OCI-LY3 (cell line): Measurements from ENCODE around the gene BMP8B.
"Not testable (repeated sequence)": the region's sequence is repeated elsewhere in the genome, so short reads cannot be mapped to it uniquely, and the experiment has no call there.

Source experiments
- H2AFZ ChIP-seq: fragments of 200-600, 300-600 bp; shearing (Covaris generic); 2 replicates; pipeline ENCODE4 v1.6.0; 2014; ENCODE audit warnings: antibody characterized with exemption, low read depth, low read length
- H3K27ac ChIP-seq: fragments of 200-600, 300-600 bp; sonication (generic); 2 replicates; pipeline ENCODE4 v1.5.1; 2014; ENCODE audit warnings: mild to moderate bottlenecking, low read length, moderate library complexity, mixed read lengths
- H3K27me3 ChIP-seq: fragments of 200-600, 300-600 bp; sonication (generic); 2 replicates; pipeline ENCODE4 v1.6.1; 2014; ENCODE audit warnings: low read depth, low read length, mixed read lengths
- H3K36me3 ChIP-seq: fragments of 200-600, 300-600 bp; sonication (generic); replicated peaks from 2 replicates; pipeline ENCODE3; 2014; ENCODE audit warnings: low read depth, low read length, mixed read lengths
- H3K4me1 ChIP-seq: fragments of 300-600, 200-600 bp; sonication (generic); 2 replicates; pipeline ENCODE4 v1.6.1; 2014; ENCODE audit warnings: low read length, mixed read lengths
- H3K4me2 ChIP-seq: fragments of 200-600, 300-600 bp; sonication (generic); 2 replicates; pipeline ENCODE4 v1.6.1; 2014; ENCODE audit warnings: low read length, mixed read lengths
- H3K4me3 ChIP-seq: fragments of 300-600, 200-600 bp; sonication (generic); 2 replicates; pipeline ENCODE4 v1.5.1; 2014; ENCODE audit warnings: antibody characterized with exemption, mild to moderate bottlenecking, low read length, moderate library complexity
- H3K79me2 ChIP-seq: fragments of 300-600, 200-600 bp; shearing (Covaris generic); 2 replicates; pipeline ENCODE4 v1.6.1; 2014; ENCODE audit warnings: mild to moderate bottlenecking, low read length, mixed read lengths
- H3K9ac ChIP-seq: fragments of 300-600, 200-600 bp; shearing (Covaris generic); 2 replicates; pipeline ENCODE4 v1.6.0; 2014; ENCODE audit warnings: mild to moderate bottlenecking, low read length, moderate library complexity
- H3K9me3 ChIP-seq: fragments of 200-600, 300-600 bp; shearing (Covaris generic); 2 replicates; pipeline ENCODE4 v1.6.1; 2014; ENCODE audit warnings: low read length, mixed read lengths; ENCODE audit not compliant: insufficient read depth
- H4K20me1 ChIP-seq: fragments of 200-600, 300-600 bp; sonication (generic); 2 replicates; pipeline ENCODE4 v1.6.1; 2016; ENCODE audit warnings: low read length, mixed read lengths; ENCODE audit not compliant: insufficient read depth
- EZH2phosphoT487 ChIP-seq: fragments of 200-600 bp; shearing (Covaris generic); IDR thresholded peaks from 2 replicates; pipeline ENCODE4 v1.6.1; 2018; ENCODE audit warnings: antibody characterized with exemption, mixed run types, low read depth
- TF ChIP-seq, protein P1 (sequence below): fragments of 200-600, 300-600 bp; sonication (generic); IDR thresholded peaks from 2 replicates; pipeline ENCODE4 v1.5.1; 2014; ENCODE audit warnings: antibody characterized with exemption, low read length, low read depth

BMP8B gene

DNA sequence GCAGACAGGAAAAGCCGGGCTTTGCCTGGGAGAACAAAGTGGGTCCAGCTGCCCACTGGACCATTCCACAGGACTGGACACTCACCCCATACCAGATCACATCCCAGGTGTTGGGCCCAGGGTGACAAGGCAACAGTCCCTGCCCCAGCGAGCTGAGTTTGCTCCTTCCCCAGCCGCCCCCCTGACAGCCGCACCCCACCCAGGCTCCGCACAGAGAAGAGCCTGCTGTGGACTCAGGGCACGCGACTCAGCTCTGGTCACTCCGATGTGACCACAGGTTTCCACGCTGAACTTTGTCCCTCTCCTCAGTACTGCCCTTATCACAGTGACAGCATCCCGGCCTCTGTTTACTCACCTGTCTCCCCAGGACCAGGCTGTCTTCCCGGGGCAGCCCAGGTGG is 1.2 kb downstream of the BMP8B start:
- Histone ChIP-seq H4K20me1 (no peaks in the 10 kb centered on the region), H3K9ac (no peak overlapping the region), H3K4me1 (no peaks in the 10 kb centered on the region), H2AFZ (no peak overlapping the region), H3K4me3 (no peak overlapping the region), H3K9me3 (no peaks in the 10 kb centered on the region), H3K4me2 (no peak overlapping the region), H3K27me3 (no peaks in the 10 kb centered on the region), H3K79me2 (no peaks in the 10 kb centered on the region), H3K27ac (no peak overlapping the region), H3K36me3 (no peaks in the 10 kb centered on the region)
- TF ChIP-seq EZH2phosphoT487, result no peak
- TF ChIP-seq, protein P1, sequence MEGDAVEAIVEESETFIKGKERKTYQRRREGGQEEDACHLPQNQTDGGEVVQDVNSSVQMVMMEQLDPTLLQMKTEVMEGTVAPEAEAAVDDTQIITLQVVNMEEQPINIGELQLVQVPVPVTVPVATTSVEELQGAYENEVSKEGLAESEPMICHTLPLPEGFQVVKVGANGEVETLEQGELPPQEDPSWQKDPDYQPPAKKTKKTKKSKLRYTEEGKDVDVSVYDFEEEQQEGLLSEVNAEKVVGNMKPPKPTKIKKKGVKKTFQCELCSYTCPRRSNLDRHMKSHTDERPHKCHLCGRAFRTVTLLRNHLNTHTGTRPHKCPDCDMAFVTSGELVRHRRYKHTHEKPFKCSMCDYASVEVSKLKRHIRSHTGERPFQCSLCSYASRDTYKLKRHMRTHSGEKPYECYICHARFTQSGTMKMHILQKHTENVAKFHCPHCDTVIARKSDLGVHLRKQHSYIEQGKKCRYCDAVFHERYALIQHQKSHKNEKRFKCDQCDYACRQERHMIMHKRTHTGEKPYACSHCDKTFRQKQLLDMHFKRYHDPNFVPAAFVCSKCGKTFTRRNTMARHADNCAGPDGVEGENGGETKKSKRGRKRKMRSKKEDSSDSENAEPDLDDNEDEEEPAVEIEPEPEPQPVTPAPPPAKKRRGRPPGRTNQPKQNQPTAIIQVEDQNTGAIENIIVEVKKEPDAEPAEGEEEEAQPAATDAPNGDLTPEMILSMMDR, result no peak

GRCh38 chr1:39787108-39787375 is 1.6 kb downstream of the BMP8B start:
- H3K27ac ChIP-seq, H3K4me2 ChIP-seq: not testable (repeated sequence)

GRCh38 chr1:39786303-39787107 is 2.2 kb downstream of the BMP8B start:
- H3K4me2 ChIP-seq, H3K27ac ChIP-seq, H3K9ac ChIP-seq, H2AFZ ChIP-seq, H3K4me3 ChIP-seq, H3K27me3 ChIP-seq, H3K9me3 ChIP-seq, H3K79me2 ChIP-seq, H4K20me1 ChIP-seq, H3K4me1 ChIP-seq, H3K36me3 ChIP-seq: not testable (repeated sequence)

More at GRCh38 chr1:39787108-39787375, 1.6 kb downstream of the BMP8B start:
- not testable (repeated sequence) for H4K20me1 ChIP-seq, H3K79me2 ChIP-seq, H3K27me3 ChIP-seq, H3K9me3 ChIP-seq, H2AFZ ChIP-seq, H3K9ac ChIP-seq, H3K36me3 ChIP-seq, H3K4me1 ChIP-seq, H3K4me3 ChIP-seq

- not testable (repeated sequence) for H3K27me3 ChIP-seq, H3K4me2 ChIP-seq, H3K9me3 ChIP-seq, H3K27ac ChIP-seq, H4K20me1 ChIP-seq, H3K4me3 ChIP-seq, H3K79me2 ChIP-seq, H3K36me3 ChIP-seq, H2AFZ ChIP-seq, H3K4me1 ChIP-seq, H3K9ac ChIP-seq
Measured at GRCh38 chr1:39782685-39783084, 6.0 kb downstream of the BMP8B start.

- Histone ChIP-seq H3K4me3 (no peak overlapping the region), H3K36me3 (no peaks in the 10 kb centered on the region), H3K9ac (no peak overlapping the region), H3K27ac (no peak overlapping the region), H3K27me3 (no peaks in the 10 kb centered on the region), H3K4me2 (no peak overlapping the region), H4K20me1 (no peaks in the 10 kb centered on the region), H3K79me2 (no peaks in the 10 kb centered on the region), H2AFZ (no peak overlapping the region), H3K4me1 (no peaks in the 10 kb centered on the region), H3K9me3 (no peaks in the 10 kb centered on the region)
- no peak for TF ChIP-seq EZH2phosphoT487
- TF ChIP-seq, protein P1, result no peak
Measured at GRCh38 chr1:39782103-39782502, 6.6 kb downstream of the BMP8B start.
